GM21619 (cell line): ENCODE measurements around the gene GAK.

Source experiments
- ATAC-seq: cut with Tn5 transposase; IDR thresholded peaks from one replicate; pipeline ENCODE4 v1.9.1; 2021; ENCODE audit not compliant: unreplicated experiment

Gene GAK

GRCh38 chr4:832536-832935 lies 99.6 kb downstream of the GAK start:
- ATAC-seq: no peak

GRCh38 chr4:832108-832507 lies 100.0 kb downstream of the GAK start:
- ATAC-seq: no peak

GRCh38 chr4:831483-831805 lies 100.7 kb downstream of the GAK start:
- no peak for ATAC-seq

GRCh38 chr4:830601-831482 lies 101.3 kb downstream of the GAK start:
- ATAC-seq: no peak

DNA sequence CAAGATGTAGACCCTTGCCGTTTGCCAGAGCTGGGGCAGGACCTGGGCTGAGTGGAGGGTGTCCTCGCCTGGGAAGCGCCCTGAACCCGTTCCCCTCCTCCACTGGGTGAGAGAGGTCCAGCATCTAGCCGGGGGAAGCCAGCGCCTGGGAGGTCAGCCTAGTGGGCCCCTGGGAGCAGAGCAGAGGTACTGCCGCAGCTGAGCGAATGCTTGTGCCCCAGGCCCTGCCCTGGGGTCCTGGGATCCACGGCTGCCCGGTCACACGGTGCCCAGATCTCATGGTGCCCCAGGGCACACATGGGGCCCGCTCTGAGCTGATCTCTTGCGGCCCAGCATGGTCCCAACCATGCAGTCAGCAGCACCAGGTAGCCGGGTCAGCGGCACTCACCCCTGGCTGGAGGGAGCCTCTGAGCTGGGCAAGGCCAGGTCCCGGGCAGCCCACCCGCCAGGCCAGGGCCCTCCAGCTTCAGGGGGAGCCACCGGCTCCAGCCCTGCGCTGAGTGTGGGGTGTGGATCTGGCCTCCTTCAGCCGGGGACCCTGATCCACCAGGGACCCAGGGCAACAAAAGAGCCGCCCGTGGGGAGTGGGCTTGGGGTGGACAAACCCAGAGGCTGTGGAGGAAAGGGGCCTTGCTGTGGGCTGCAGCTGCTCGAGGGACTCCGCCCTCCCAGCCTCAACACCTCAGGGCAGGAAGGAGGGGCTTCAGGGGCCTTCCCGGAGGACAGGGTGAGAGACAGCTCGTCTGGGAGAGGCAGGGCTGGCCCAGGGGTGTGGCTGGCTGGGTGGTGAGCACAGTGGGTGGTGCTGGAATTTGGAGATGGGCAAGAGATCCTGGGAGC lies 102.1 kb downstream of the GAK start:
- no peak for ATAC-seq

DNA sequence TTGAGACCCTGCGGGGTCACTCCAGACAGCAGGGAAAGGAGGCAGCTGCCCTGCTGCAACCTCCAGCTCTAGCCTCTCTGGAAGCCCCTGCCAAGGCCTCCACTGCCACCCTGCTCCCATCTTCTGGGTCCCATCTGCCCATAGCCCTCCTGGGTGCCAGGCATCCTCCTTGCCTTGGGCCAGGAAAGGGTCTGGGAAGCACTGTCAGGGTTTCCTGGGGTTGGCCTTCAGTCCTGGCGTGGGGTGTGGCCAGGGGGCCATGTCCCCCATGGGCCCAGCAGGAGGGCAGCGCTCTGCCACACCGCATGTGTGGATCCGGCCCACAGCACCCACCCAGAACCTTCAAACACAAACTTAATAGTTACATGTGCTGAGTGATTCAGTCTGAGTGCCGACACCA lies 102.8 kb downstream of the GAK start:
- ATAC-seq: no peak

- ATAC-seq: no peak
These were observed 103.4 kb downstream of the GAK start for GRCh38 chr4:828641-829271.

GRCh38 chr4:827209-828081 lies 104.7 kb downstream of the GAK start:
- no peak for ATAC-seq

GRCh38 chr4:826508-827208 lies 105.5 kb downstream of the GAK start:
- no peak for ATAC-seq

- ATAC-seq: no peak
These were observed 106.2 kb downstream of the GAK start, which contains the start of gene CPLX1 for GRCh38 chr4:825971-826330. Gene CPLX1, minus strand, starts transcription at chr4:826129. Its CDS starts 1,607 bp downstream, at chr4:824522.

GRCh38 chr4:825063-825970 lies 106.8 kb downstream of the GAK start:
- ATAC-seq: no peak

GRCh38 chr4:824461-825062 lies 107.6 kb downstream of the GAK start:
- ATAC-seq: no peak

GRCh38 chr4:823761-824460 lies 108.2 kb downstream of the GAK start:
- ATAC-seq: no peak

- ATAC-seq: no peak
These were observed 108.8 kb downstream of the GAK start for GRCh38 chr4:823176-823760.

GRCh38 chr4:822361-823175 lies 109.5 kb downstream of the GAK start:
- no peak for ATAC-seq

- no peak for ATAC-seq
These were observed 110.5 kb downstream of the GAK start for GRCh38 chr4:821631-822030.

- no peak for ATAC-seq
These were observed 110.9 kb downstream of the GAK start for GRCh38 chr4:821181-821591.
